Stimulated activated effector memory CD8-positive, alpha-beta T cell treated with anti-CD3 and anti-CD28 coated beads, Interleukin-12 subunit alpha, Interleukin-12 subunit beta, amount 100 ng/mL, for 72 hours (primary cell): ENCODE data around the gene ZNF582.

Source experiments
- ATAC-seq: fragments of 150-1000 bp; cut with Tn5 transposase; 2 replicates; pipeline ENCODE4 v1.10.0; 2021
- DNase-seq, 2 donors: peaks; one replicate each; pipeline ENCODE4 v3.0.0; 2021 to 2022; ENCODE audit warnings: low spot score in 2 of 2
- H3K27ac Mint-ChIP-seq: one replicate; pipeline ENCODE4 v1.8.0; 2022; ENCODE audit warnings: mild to moderate bottlenecking, mixed read lengths
- H3K36me3 Mint-ChIP-seq: one replicate; pipeline ENCODE4 v1.8.0; 2022; ENCODE audit warnings: mild to moderate bottlenecking, mixed read lengths
- H3K4me1 Mint-ChIP-seq: one replicate; pipeline ENCODE4 v1.8.0; 2022; ENCODE audit warnings: mixed read lengths
- H3K4me3 Mint-ChIP-seq: one replicate; pipeline ENCODE4 v1.8.0; 2022; ENCODE audit warnings: mild to moderate bottlenecking, mixed read lengths
- H3K9me3 Mint-ChIP-seq: one replicate; pipeline ENCODE4 v1.8.0; 2022; ENCODE audit warnings: mixed read lengths

The ZNF582 gene

GRCh38 chr19:56393119-56394012 lies at the start of gene ZNF582:
TSS of gene ZNF582 (minus strand) at chr19:56393534. CDS start at chr19:56391752, 1,782 bp downstream.
- Mint-ChIP-seq H3K27ac (peak within 1 kb of the TSS; percentile 97), H3K4me1 (peaks cover 7% of the 10 kb centered on the region), H3K9me3 (peaks cover 26% of the 10 kb centered on the region), H3K4me3 (peak within 1 kb of the TSS; percentile 98), H3K36me3 (peaks cover 34% of the 10 kb centered on the region)
- DNase-seq (peak; percentile 71 to 91), ATAC-seq (peak; percentile 98)

- no peak for ATAC-seq
- H3K9me3 Mint-ChIP-seq = peaks cover 48% of the 10 kb centered on the region
- DNase-seq = no peak
- no peak overlapping the region for H3K27ac Mint-ChIP-seq
- no peak overlapping the region for H3K4me3 Mint-ChIP-seq
- H3K4me1 Mint-ChIP-seq = no peaks in the 10 kb centered on the region
- H3K36me3 Mint-ChIP-seq = no peaks in the 10 kb centered on the region
Observed at GRCh38 chr19:56441206-56441792, 48.0 kb upstream of the ZNF582 start.

GRCh38 chr19:56423985-56424353 lies 30.6 kb upstream of the ZNF582 start:
- Mint-ChIP-seq H3K27ac (no peak overlapping the region), H3K9me3 (peaks cover 49% of the 10 kb centered on the region), H3K4me1 (no peaks in the 10 kb centered on the region), H3K4me3 (no peak overlapping the region), H3K36me3 (peaks cover 37% of the 10 kb centered on the region)
- DNase-seq (no peak), ATAC-seq (no peak)

- DNase-seq = no peak
- H3K9me3 Mint-ChIP-seq = peaks cover 49% of the 10 kb centered on the region
- ATAC-seq = no peak
- H3K4me1 Mint-ChIP-seq = no peaks in the 10 kb centered on the region
- H3K4me3 Mint-ChIP-seq = no peak overlapping the region
- peaks cover 42% of the 10 kb centered on the region for H3K36me3 Mint-ChIP-seq
- H3K27ac Mint-ChIP-seq = no peak overlapping the region
Observed at GRCh38 chr19:56423276-56423984, 30.1 kb upstream of the ZNF582 start.

GRCh38 chr19:56405062-56405461 lies 11.7 kb upstream of the ZNF582 start:
- DNase-seq (no peak), ATAC-seq (no peak)
- H3K9me3 Mint-ChIP-seq = peaks cover 48% of the 10 kb centered on the region
- H3K36me3 Mint-ChIP-seq = peaks cover 50% of the 10 kb centered on the region
- H3K27ac Mint-ChIP-seq = peak overlapping the region; percentile 98
- H3K4me1 Mint-ChIP-seq = peaks cover 25% of the 10 kb centered on the region
- peak overlapping the region; percentile 72 for H3K4me3 Mint-ChIP-seq

- peaks cover 44% of the 10 kb centered on the region for H3K9me3 Mint-ChIP-seq
- peak; percentile 25 for ATAC-seq
- DNase-seq = peak in 1 of 2 donors; percentile 51
- H3K4me1 Mint-ChIP-seq = peaks cover 25% of the 10 kb centered on the region
- H3K4me3 Mint-ChIP-seq = peak overlapping the region; percentile 72
- peak overlapping the region; percentile 98 for H3K27ac Mint-ChIP-seq
- H3K36me3 Mint-ChIP-seq = peaks cover 46% of the 10 kb centered on the region
Observed at GRCh38 chr19:56404705-56405056, 11.3 kb upstream of the ZNF582 start.

- ATAC-seq (peak; percentile 93), DNase-seq (peak; percentile 93 to 96)
- H3K4me1 Mint-ChIP-seq = peaks cover 25% of the 10 kb centered on the region
- H3K27ac Mint-ChIP-seq = peak within 1 kb of the TSS; percentile 98
- peaks cover 43% of the 10 kb centered on the region for H3K9me3 Mint-ChIP-seq
- H3K36me3 Mint-ChIP-seq = peaks cover 40% of the 10 kb centered on the region
- H3K4me3 Mint-ChIP-seq = peak within 1 kb of the TSS; percentile 72
Observed at GRCh38 chr19:56403764-56404704, 10.7 kb upstream of the ZNF582 start, which contains the start of gene ZNF583. TSS of gene ZNF583 (plus strand) at chr19:56404332. CDS start at chr19:56407115, 2,783 bp downstream.

GRCh38 chr19:56403261-56403660 lies 9.9 kb upstream of the ZNF582 start:
- Mint-ChIP-seq H3K9me3 (peaks cover 41% of the 10 kb centered on the region), H3K4me3 (peak overlapping the region; percentile 72), H3K4me1 (peaks cover 25% of the 10 kb centered on the region), H3K27ac (peak overlapping the region; percentile 98), H3K36me3 (peaks cover 32% of the 10 kb centered on the region)
- ATAC-seq (peak; percentile 3), DNase-seq (no peak)

GRCh38 chr19:56400485-56400884 lies 7.2 kb upstream of the ZNF582 start:
- H3K36me3 Mint-ChIP-seq = peaks cover 21% of the 10 kb centered on the region
- H3K4me1 Mint-ChIP-seq = peaks cover 23% of the 10 kb centered on the region
- H3K4me3 Mint-ChIP-seq = no peak overlapping the region
- peaks cover 42% of the 10 kb centered on the region for H3K9me3 Mint-ChIP-seq
- DNase-seq = no peak
- no peak for ATAC-seq
- no peak overlapping the region for H3K27ac Mint-ChIP-seq

GRCh38 chr19:56398809-56399208 lies 5.5 kb upstream of the ZNF582 start:
- peaks cover 31% of the 10 kb centered on the region for H3K9me3 Mint-ChIP-seq
- peaks cover 11% of the 10 kb centered on the region for H3K36me3 Mint-ChIP-seq
- H3K4me3 Mint-ChIP-seq = no peak overlapping the region

GRCh38 chr19:56383826-56384605 lies 9.3 kb downstream of the ZNF582 start:
- ATAC-seq (no peak), DNase-seq (no peak)
- H3K36me3 Mint-ChIP-seq = peaks cover 28% of the 10 kb centered on the region
- no peak overlapping the region for H3K27ac Mint-ChIP-seq
- no peak overlapping the region for H3K4me3 Mint-ChIP-seq
- peaks cover 34% of the 10 kb centered on the region for H3K9me3 Mint-ChIP-seq
- no peaks in the 10 kb centered on the region for H3K4me1 Mint-ChIP-seq

More at GRCh38 chr19:56398809-56399208, 5.5 kb upstream of the ZNF582 start:
- no peak for DNase-seq
- peaks cover 10% of the 10 kb centered on the region for H3K4me1 Mint-ChIP-seq
- ATAC-seq = no peak
- no peak overlapping the region for H3K27ac Mint-ChIP-seq

GRCh38 chr19:56377105-56377924 lies 16.0 kb downstream of the ZNF582 start:
- DNase-seq (no peak), ATAC-seq (no peak)
- H3K36me3 Mint-ChIP-seq = peaks cover 35% of the 10 kb centered on the region
- H3K4me1 Mint-ChIP-seq = no peaks in the 10 kb centered on the region
- no peak overlapping the region for H3K27ac Mint-ChIP-seq
- no peak overlapping the region for H3K4me3 Mint-ChIP-seq
- H3K9me3 Mint-ChIP-seq = peaks cover 35% of the 10 kb centered on the region

GRCh38 chr19:56372281-56372680 lies 21.1 kb downstream of the ZNF582 start:
- Mint-ChIP-seq H3K4me1 (peaks cover 11% of the 10 kb centered on the region), H3K9me3 (peaks cover 25% of the 10 kb centered on the region), H3K27ac (no peak overlapping the region), H3K36me3 (peaks cover 60% of the 10 kb centered on the region), H3K4me3 (no peak overlapping the region)
- no peak for DNase-seq
- no peak for ATAC-seq
